ENCODE data around the gene AGAP6. TPM values are rescaled to one million over a fixed set of nuclear protein-coding genes. Genes with fewer than 3 reads are reported as not detected.
"Not testable (repeated sequence)": the region's sequence is repeated elsewhere in the genome, so short reads cannot be mapped to it uniquely, and the experiment has no call there.

AGAP6 gene
- total and polyA plus RNA-seq, 12 donors: 2.2 to 26.3 (median 4.2) TPM

DNA sequence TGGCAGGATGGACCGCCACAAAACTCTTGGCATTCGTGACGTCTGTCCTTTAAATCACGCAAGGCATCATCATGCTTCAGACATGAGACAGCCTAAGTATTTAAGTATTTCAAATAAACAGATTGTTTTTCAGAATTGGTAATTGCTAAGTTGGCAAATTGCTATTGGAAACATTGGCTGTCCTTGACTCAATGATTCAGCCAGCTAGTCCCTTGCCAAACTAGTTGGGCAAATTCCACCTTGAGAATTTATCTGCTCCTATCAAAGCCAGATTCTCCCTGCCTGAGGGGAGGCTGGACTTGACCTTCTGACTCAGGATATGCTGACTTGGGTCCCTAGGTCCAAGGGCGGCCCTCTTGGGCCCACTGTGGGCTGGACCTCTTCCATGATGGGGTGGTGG is 29.4 kb downstream of the AGAP6 start:
- H3K27ac ChIP-seq; H3K27me3 ChIP-seq; DNase-seq; H3K4me1 ChIP-seq; H3K36me3 ChIP-seq; ATAC-seq; intact Hi-C loops (cut with DNase I); H3K9me3 ChIP-seq; H3K4me3 ChIP-seq: not testable (repeated sequence)
- WGBS, 2 donors: 87 to 88% methylated on average over 5 of the region's 5 CpGs

- ATAC-seq; DNase-seq; H3K27me3 ChIP-seq; H3K4me3 ChIP-seq; H3K4me1 ChIP-seq; H3K27ac ChIP-seq; intact Hi-C loops (cut with DNase I); H3K9me3 ChIP-seq; H3K36me3 ChIP-seq: not testable (repeated sequence)
- WGBS, 2 donors: 85 to 92% methylated on average over 3 of the region's 3 CpGs
These were observed 31.1 kb downstream of the AGAP6 start for GRCh38 chr10:50019279-50019678.

- H3K27me3 ChIP-seq: peaks cover 0 to 10% (median 4%) of the 10 kb centered on the region in 7 donors
- H3K27ac ChIP-seq; H3K4me3 ChIP-seq; DNase-seq; intact Hi-C loops (cut with DNase I); H3K36me3 ChIP-seq; H3K9me3 ChIP-seq; ATAC-seq; H3K4me1 ChIP-seq: not testable (repeated sequence)
- WGBS, 2 donors: 81 to 87% methylated on average over 13 of the region's 13 CpGs
These were observed 32.3 kb downstream of the AGAP6 start for GRCh38 chr10:50020451-50021024.

DNA sequence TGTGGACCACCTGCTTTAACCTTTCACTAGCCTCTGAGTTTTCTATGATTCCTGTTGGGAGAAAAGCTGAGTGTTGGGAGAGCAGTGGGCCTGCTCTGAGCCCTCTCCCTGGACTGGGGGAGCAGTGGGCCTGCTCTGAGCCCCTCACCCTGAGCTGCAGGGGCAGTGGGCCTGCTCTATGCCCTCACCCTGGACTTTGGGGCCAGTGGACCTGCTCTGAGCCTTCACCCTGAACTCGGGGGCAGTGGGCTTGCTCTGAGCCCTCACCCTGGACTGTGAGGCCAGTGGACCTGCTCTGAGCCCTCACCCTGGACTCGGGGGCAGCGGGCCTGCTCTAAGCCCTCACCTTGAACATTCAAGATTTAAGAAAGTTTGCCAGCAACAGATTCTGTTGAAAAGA is 33.4 kb downstream of the AGAP6 start:
- no peak for ATAC-seq
- peaks cover 0 to 14% (median 5%) of the 10 kb centered on the region in 7 donors for H3K27me3 ChIP-seq
- TF ChIP-seq, protein P1, sequence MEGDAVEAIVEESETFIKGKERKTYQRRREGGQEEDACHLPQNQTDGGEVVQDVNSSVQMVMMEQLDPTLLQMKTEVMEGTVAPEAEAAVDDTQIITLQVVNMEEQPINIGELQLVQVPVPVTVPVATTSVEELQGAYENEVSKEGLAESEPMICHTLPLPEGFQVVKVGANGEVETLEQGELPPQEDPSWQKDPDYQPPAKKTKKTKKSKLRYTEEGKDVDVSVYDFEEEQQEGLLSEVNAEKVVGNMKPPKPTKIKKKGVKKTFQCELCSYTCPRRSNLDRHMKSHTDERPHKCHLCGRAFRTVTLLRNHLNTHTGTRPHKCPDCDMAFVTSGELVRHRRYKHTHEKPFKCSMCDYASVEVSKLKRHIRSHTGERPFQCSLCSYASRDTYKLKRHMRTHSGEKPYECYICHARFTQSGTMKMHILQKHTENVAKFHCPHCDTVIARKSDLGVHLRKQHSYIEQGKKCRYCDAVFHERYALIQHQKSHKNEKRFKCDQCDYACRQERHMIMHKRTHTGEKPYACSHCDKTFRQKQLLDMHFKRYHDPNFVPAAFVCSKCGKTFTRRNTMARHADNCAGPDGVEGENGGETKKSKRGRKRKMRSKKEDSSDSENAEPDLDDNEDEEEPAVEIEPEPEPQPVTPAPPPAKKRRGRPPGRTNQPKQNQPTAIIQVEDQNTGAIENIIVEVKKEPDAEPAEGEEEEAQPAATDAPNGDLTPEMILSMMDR (IDR thresholded peaks at IDR 0.05): no peak
- WGBS, 2 donors: 73 to 79% methylated on average over 3 of the region's 3 CpGs
- intact Hi-C loops (cut with DNase I): no loop called here
- H3K36me3 ChIP-seq: no peaks in the 10 kb centered on the region
- H3K4me1 ChIP-seq: no peaks in the 10 kb centered on the region
- DNase-seq: no peak
- no peaks in the 10 kb centered on the region for H3K9me3 ChIP-seq
- no peak overlapping the region for H3K27ac ChIP-seq
- no peak overlapping the region for H3K4me3 ChIP-seq

- H3K27ac ChIP-seq; DNase-seq; H3K9me3 ChIP-seq; intact Hi-C loops (cut with DNase I); H3K36me3 ChIP-seq; H3K4me3 ChIP-seq; H3K4me1 ChIP-seq: not testable (repeated sequence)
- 24 to 36% methylated on average over 29 to 30 of the region's 37 CpGs for WGBS, 2 donors
- H3K27me3 ChIP-seq: peaks cover 0 to 14% (median 6%) of the 10 kb centered on the region in 7 donors
- peak in 2 of 8 donors; percentile 24 to 49 for ATAC-seq
These were observed 36.6 kb downstream of the AGAP6 start for GRCh38 chr10:50024716-50025383.

DNA sequence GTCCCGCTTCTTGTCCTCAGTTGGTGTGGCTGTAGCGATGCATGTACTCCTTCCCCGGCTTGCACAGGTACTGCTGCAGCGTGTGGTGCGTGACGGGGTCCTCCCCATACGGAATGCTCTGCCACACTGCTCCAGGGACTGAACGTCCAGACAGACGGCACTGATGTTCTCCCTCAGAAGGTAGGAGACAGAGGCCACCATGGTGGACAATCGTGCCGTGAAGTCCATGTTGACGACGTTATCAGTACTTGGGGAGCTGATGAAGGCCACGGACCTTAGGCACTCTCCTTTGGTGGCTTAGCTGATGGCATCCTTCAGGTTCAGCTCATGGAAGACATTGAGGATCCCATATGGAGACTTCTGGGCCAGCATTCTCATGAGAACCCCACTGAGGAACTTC is 37.4 kb downstream of the AGAP6 start:
- intact Hi-C loops (cut with DNase I): no loop called here
- Histone ChIP-seq H3K27ac (no peak overlapping the region), H3K4me1 (no peaks in the 10 kb centered on the region), H3K36me3 (no peaks in the 10 kb centered on the region), H3K4me3 (no peak overlapping the region), H3K27me3 (peaks cover 0 to 14% (median 6%) of the 10 kb centered on the region in 7 donors), H3K9me3 (no peaks in the 10 kb centered on the region)
- peak in 1 of 8 donors; percentile 17 for ATAC-seq
- TF ChIP-seq, protein P1 (IDR thresholded peaks at IDR 0.05): no peak
- 89 to 96% methylated on average over 14 of the region's 14 CpGs for WGBS, 2 donors
- no peak for DNase-seq

All from heart right ventricle (tissue), 16 donors.